Measurements from ENCODE around the gene ST3GAL3.

ST3GAL3 gene

GRCh38 chr1:43689289-43689688, 18.0 kb upstream of the ST3GAL3 start:
- Histone ChIP-seq H3K36me3 (peaks cover 93 to 100% (median 100%) of the 10 kb centered on the region in 11 experiments), H3K4me1 (peaks cover 0 to 24% (median 20%) of the 10 kb centered on the region in 10 experiments; a peak in 14 of 20 replicates), H3K4me3 (no peak overlapping the region), H3K9me3 (replicated peaks in 1 of 11) (no peaks in the 10 kb centered on the region), H3K27me3 (no peaks in the 10 kb centered on the region), H4K20me1 (peaks cover 13 to 92% (median 70%) of the 10 kb centered on the region in 11 experiments; a peak in 20 of 22 replicates), H3K4me2 (peak overlapping the region in 5 of 11 experiments; percentile 3 to 51 (median 32); a peak in 5 of 22 replicates), H3K9ac (peak overlapping the region in 2 of 11 experiments; percentile 3 to 11; a peak in 2 of 22 replicates), H3K27ac (peak overlapping the region in 4 of 11 experiments; percentile 12 to 52 (median 26); a peak in 5 of 22 replicates)
- TF ChIP-seq Cebpa-rat (IDR thresholded peaks at IDR 0.05) = no peak

DNA sequence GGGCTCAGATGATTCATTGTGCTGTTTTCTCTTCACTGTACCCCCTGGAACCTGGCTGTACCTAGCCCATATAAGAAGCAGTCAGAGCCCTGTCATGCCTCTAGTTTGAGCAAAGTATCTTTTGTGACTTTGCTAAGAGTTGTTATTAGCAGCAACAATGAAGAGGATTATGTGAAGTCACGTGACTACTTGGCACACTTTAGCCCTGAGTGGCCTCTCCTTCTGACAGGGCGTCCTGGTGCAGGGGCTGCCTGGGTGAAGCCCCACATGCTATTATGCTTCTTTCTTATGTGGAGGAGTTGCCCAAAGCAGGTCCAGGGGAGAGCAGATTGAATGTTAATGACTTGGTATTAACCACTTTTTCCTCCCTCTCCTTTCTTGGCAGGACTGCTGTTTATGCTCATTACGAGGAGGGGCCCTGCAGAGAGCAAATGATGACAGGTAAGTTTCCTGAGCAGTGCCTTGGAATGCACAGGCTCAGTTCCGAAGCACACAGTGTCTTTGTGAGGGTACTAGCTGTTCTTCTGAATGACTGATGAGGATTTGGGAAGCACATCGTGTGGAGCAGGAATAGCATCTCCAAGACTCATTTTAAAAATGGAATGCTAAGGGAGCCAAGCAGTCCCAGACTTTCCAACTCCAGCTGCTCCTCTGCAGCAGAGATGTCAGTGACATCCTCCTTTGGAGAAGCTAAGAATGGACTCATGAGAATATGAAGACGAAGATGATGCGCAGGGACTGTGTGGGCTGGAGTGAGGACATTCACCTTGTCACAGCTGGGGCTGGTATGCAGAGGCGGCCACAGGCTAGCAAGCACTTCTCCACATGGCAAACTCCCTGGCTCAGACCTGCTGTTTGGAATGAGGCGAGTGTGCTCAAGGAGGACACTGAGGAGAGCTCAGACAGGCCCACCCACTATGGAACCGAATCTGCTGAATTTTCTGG, 15.2 kb upstream of the ST3GAL3 start:
- Histone ChIP-seq H3K9me3 (replicated peaks in 1 of 11) (no peaks in the 10 kb centered on the region), H3K4me1 (peaks cover 0 to 22% (median 19%) of the 10 kb centered on the region in 10 experiments; a peak in 14 of 20 replicates), H3K27me3 (no peaks in the 10 kb centered on the region), H3K4me2 (no peak overlapping the region), H3K9ac (no peak overlapping the region), H3K4me3 (no peak overlapping the region), H3K27ac (no peak overlapping the region), H3K36me3 (peaks cover 98 to 100% (median 100%) of the 10 kb centered on the region in 11 experiments), H4K20me1 (peaks cover 17 to 100% (median 84%) of the 10 kb centered on the region in 11 experiments; a peak in 21 of 22 replicates)
- no peak for TF ChIP-seq Cebpa-rat (IDR thresholded peaks at IDR 0.05)

- no peak overlapping the region for H3K9ac ChIP-seq
- TF ChIP-seq Cebpa-rat (IDR thresholded peaks at IDR 0.05) = no peak
- no peaks in the 10 kb centered on the region for H3K9me3 ChIP-seq (replicated peaks in 1 of 11)
Measured at GRCh38 chr1:43693371-43693770, 14.0 kb upstream of the ST3GAL3 start.

GRCh38 chr1:43699281-43699680, 8.1 kb upstream of the ST3GAL3 start:
- H3K36me3 ChIP-seq = peaks cover 99 to 100% (median 100%) of the 10 kb centered on the region in 11 experiments
- H3K27me3 ChIP-seq = no peaks in the 10 kb centered on the region
- no peak overlapping the region for H3K27ac ChIP-seq
- H3K4me2 ChIP-seq = no peak overlapping the region
- peaks cover 0 to 6% (median under 1%) of the 10 kb centered on the region in 10 experiments; a peak in 2 of 20 replicates for H3K4me1 ChIP-seq
- H3K9me3 ChIP-seq (replicated peaks in 1 of 11) = no peaks in the 10 kb centered on the region
- no peak overlapping the region for H3K9ac ChIP-seq
- no peak for TF ChIP-seq Cebpa-rat (IDR thresholded peaks at IDR 0.05)
- H3K4me3 ChIP-seq = no peak overlapping the region
- H4K20me1 ChIP-seq = peaks cover 6 to 61% (median 48%) of the 10 kb centered on the region in 11 experiments; a peak in 18 of 22 replicates

More at GRCh38 chr1:43693371-43693770, 14.0 kb upstream of the ST3GAL3 start:
- Histone ChIP-seq H4K20me1 (peaks cover 12 to 100% (median 82%) of the 10 kb centered on the region in 11 experiments; a peak in 21 of 22 replicates), H3K27me3 (no peaks in the 10 kb centered on the region), H3K4me2 (no peak overlapping the region), H3K27ac (no peak overlapping the region), H3K4me1 (peaks cover 0 to 10% (median 8%) of the 10 kb centered on the region in 10 experiments; a peak in 14 of 20 replicates), H3K36me3 (peaks cover 98 to 100% (median 100%) of the 10 kb centered on the region in 11 experiments), H3K4me3 (no peak overlapping the region)

GRCh38 chr1:43703836-43704235, 3.5 kb upstream of the ST3GAL3 start:
- Histone ChIP-seq H3K27me3 (no peaks in the 10 kb centered on the region), H3K9ac (no peak overlapping the region), H3K36me3 (peaks cover 61 to 66% (median 63%) of the 10 kb centered on the region in 11 experiments), H3K4me2 (no peak overlapping the region), H3K4me1 (peaks cover 25 to 40% (median 35%) of the 10 kb centered on the region in 10 experiments), H3K4me3 (no peak overlapping the region), H3K27ac (no peak overlapping the region), H4K20me1 (peaks cover 7 to 42% (median 23%) of the 10 kb centered on the region in 11 experiments; a peak in 17 of 22 replicates), H3K9me3 (replicated peaks in 1 of 11) (no peaks in the 10 kb centered on the region)
- TF ChIP-seq Cebpa-rat (IDR thresholded peaks at IDR 0.05) = no peak

- no peak for TF ChIP-seq Cebpa-rat (IDR thresholded peaks at IDR 0.05)
- no peaks in the 10 kb centered on the region for H3K9me3 ChIP-seq (replicated peaks in 1 of 11)
- H3K4me1 ChIP-seq = peaks cover 27 to 44% (median 39%) of the 10 kb centered on the region in 10 experiments
- H3K4me3 ChIP-seq = no peak overlapping the region
- H4K20me1 ChIP-seq = peaks cover 7 to 37% (median 23%) of the 10 kb centered on the region in 11 experiments; a peak in 17 of 22 replicates
- no peaks in the 10 kb centered on the region for H3K27me3 ChIP-seq
- no peak overlapping the region for H3K27ac ChIP-seq
- peaks cover 52 to 66% (median 60%) of the 10 kb centered on the region in 11 experiments for H3K36me3 ChIP-seq
- no peak overlapping the region; a peak in 1 of 22 replicates for H3K9ac ChIP-seq
- peak overlapping the region in 8 of 11 experiments; percentile 89 to 99 (median 97); a peak in 8 of 22 replicates for H3K4me2 ChIP-seq
Measured at GRCh38 chr1:43704838-43705237, 2.5 kb upstream of the ST3GAL3 start.

- H3K9me3 ChIP-seq (replicated peaks in 1 of 11) = no peaks in the 10 kb centered on the region
- no peak for TF ChIP-seq Cebpa-rat (IDR thresholded peaks at IDR 0.05)
- H3K4me1 ChIP-seq = peaks cover 27 to 46% (median 41%) of the 10 kb centered on the region in 10 experiments
- peak overlapping the region in 3 of 11 experiments; percentile 95 to 96 (median 96); a peak in 4 of 22 replicates for H3K9ac ChIP-seq
- H3K36me3 ChIP-seq = peaks cover 47 to 66% (median 60%) of the 10 kb centered on the region in 11 experiments
- peak overlapping the region in 10 of 11 experiments; percentile 89 to 99 (median 96); a peak in 19 of 22 replicates for H3K4me2 ChIP-seq
- no peaks in the 10 kb centered on the region for H3K27me3 ChIP-seq
- H4K20me1 ChIP-seq = peaks cover 7 to 37% (median 20%) of the 10 kb centered on the region in 11 experiments; a peak in 17 of 22 replicates
- peak overlapping the region in 5 of 11 experiments; percentile 4 to 96 (median 28); a peak in 5 of 22 replicates for H3K27ac ChIP-seq
- H3K4me3 ChIP-seq = no peak overlapping the region
Measured at GRCh38 chr1:43705334-43705733, 2.0 kb upstream of the ST3GAL3 start.

DNA sequence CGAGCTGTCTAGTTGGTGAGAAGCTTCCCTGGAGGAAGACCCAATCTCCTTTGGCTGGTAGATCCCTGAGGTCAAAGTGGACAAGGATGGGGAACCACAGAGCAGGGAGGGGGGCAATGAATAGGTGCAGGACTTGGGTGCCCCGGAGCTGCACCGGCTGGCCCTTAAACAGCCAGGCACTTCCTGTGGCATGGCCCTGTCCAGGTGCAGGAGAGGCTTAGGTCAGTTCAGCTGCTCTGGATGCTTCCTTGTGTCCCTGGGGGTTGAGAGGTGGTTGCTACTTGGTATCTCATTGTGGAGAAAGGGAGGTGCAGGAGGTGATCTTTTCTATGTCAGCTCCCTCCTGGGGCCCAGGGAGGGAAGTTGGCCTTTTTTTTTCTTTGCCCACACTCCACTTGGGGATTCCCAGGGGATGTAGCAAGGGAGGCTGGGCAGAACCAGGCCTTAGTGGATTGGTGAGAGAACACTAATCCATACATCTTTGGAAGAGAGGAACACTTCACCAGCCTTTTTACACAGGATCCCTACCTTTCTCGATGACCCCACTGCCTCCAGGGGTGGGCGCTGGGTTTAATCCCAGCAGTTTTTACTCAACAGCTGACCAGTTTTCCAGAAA, 1.2 kb upstream of the ST3GAL3 start:
- Histone ChIP-seq H3K27ac (peak overlapping the region in 9 of 11 experiments; percentile 81 to 97 (median 95); a peak in 18 of 22 replicates), H3K4me3 (peak overlapping the region; percentile 76 to 99 (median 92); a peak in 18 of 20 replicates), H4K20me1 (peaks cover 7 to 37% (median 20%) of the 10 kb centered on the region in 11 experiments; a peak in 17 of 22 replicates), H3K9ac (peak overlapping the region; percentile 80 to 98 (median 95)), H3K4me1 (peaks cover 30 to 53% (median 46%) of the 10 kb centered on the region in 10 experiments), H3K27me3 (no peaks in the 10 kb centered on the region), H3K9me3 (replicated peaks in 1 of 11) (no peaks in the 10 kb centered on the region), H3K4me2 (peak overlapping the region; percentile 89 to 99 (median 96)), H3K36me3 (peaks cover 40 to 66% (median 58%) of the 10 kb centered on the region in 11 experiments)
- no peak for TF ChIP-seq Cebpa-rat (IDR thresholded peaks at IDR 0.05)

Data from BLaER1 treated with 17β-estradiol and CSF1 and Interleukin-3, amounts not matched to agents 10 nM and 100 nM (cell line).